ENCODE measurements around the gene LCE5A.
A peak's percentile ranks its signal among the peaks of the same experiment; 100 is the strongest.

LCE5A gene
- long read RNA-seq = 0 reads

- TF ChIP-seq POLR2AphosphoS5 (IDR thresholded peaks at IDR 0.05; ENCODE audit: low read depth) = no peak
- TF ChIP-seq GABPA (IDR thresholded peaks at IDR 0.05; ENCODE audit: low read depth) = no peak
- no peak for TF ChIP-seq SPI1 (IDR thresholded peaks at IDR 0.05; ENCODE audit: borderline replicate concordance, low read depth)
- TF ChIP-seq REST (IDR thresholded peaks at IDR 0.05; ENCODE audit: insufficient replicate concordance, low read depth) = no peak
- TF ChIP-seq CTCF (IDR thresholded peaks at IDR 0.05; ENCODE audit: insufficient read depth, low read length) = no peak
- H3K4me3 ChIP-seq (replicated peaks; ENCODE audit: insufficient read depth, low read length) = no peak within 1 kb of the TSS
- H3K27me3 ChIP-seq (ENCODE audit: insufficient read depth, poor library complexity, severe bottlenecking) = peaks cover 30% of the 10 kb centered on the region
- no peak for DNase-seq (ENCODE audit: low read depth in 1 of 2, low spot score in 1 of 2)
- H3K27ac ChIP-seq (replicated peaks) = no peak within 1 kb of the TSS
These were observed at the start of gene LCE5A for GRCh38 chr1:152510503-152510902. TSS of gene LCE5A (plus strand) at chr1:152510803. CDS start at chr1:152511535, 732 bp downstream.

- TF ChIP-seq SPI1 (IDR thresholded peaks at IDR 0.05; ENCODE audit: borderline replicate concordance, low read depth) (no peak), CTCF (IDR thresholded peaks at IDR 0.05; ENCODE audit: insufficient read depth, low read length) (peak; percentile 37)
- H3K27ac ChIP-seq (replicated peaks) = no peak overlapping the region
- DNase-seq (ENCODE audit: low read depth in 1 of 2, low spot score in 1 of 2) = peak; percentile 23 to 72
These were observed 49.1 kb upstream of the LCE5A start for GRCh38 chr1:152461544-152461943.

GRCh38 chr1:152462636-152463035, 48.0 kb upstream of the LCE5A start:
- DNase-seq (ENCODE audit: low read depth in 1 of 2, low spot score in 1 of 2) = no peak
- Histone ChIP-seq H3K4me3 (replicated peaks; ENCODE audit: insufficient read depth, low read length) (no peak overlapping the region), H3K27ac (replicated peaks) (no peak overlapping the region), H3K27me3 (ENCODE audit: insufficient read depth, poor library complexity, severe bottlenecking) (no peaks in the 10 kb centered on the region)
- TF ChIP-seq REST (IDR thresholded peaks at IDR 0.05; ENCODE audit: insufficient replicate concordance, low read depth) = no peak

More at GRCh38 chr1:152461544-152461943, 49.1 kb upstream of the LCE5A start:
- Histone ChIP-seq H3K27me3 (ENCODE audit: insufficient read depth, poor library complexity, severe bottlenecking) (no peaks in the 10 kb centered on the region), H3K4me3 (replicated peaks; ENCODE audit: insufficient read depth, low read length) (no peak overlapping the region)

GRCh38 chr1:152466217-152466616, 44.4 kb upstream of the LCE5A start:
- TF ChIP-seq REST (IDR thresholded peaks at IDR 0.05; ENCODE audit: insufficient replicate concordance, low read depth) = no peak

More at GRCh38 chr1:152466217-152466616, 44.4 kb upstream of the LCE5A start:
- DNase-seq (ENCODE audit: low read depth in 1 of 2, low spot score in 1 of 2) = no peak
- no peak overlapping the region for H3K27ac ChIP-seq (replicated peaks)
- H3K4me3 ChIP-seq (replicated peaks; ENCODE audit: insufficient read depth, low read length) = no peak overlapping the region
- peaks cover 5% of the 10 kb centered on the region for H3K27me3 ChIP-seq (ENCODE audit: insufficient read depth, poor library complexity, severe bottlenecking)
